ENCODE results near the gene DHRSX. TPM values are rescaled to one million over a fixed set of nuclear protein-coding genes. Genes with fewer than 3 reads are reported as not detected.
"Not testable (repeated sequence)": the region's sequence is repeated elsewhere in the genome, so short reads cannot be mapped to it uniquely, and the experiment has no call there.

The DHRSX gene
- polyA plus RNA-seq, 12 donors = 10.4 to 31.5 (median 12.3) TPM; not detected in 1

GRCh38 chrX:2477313-2477712, 23.5 kb downstream of the DHRSX start:
- not testable (repeated sequence) for DNase-seq

DNA sequence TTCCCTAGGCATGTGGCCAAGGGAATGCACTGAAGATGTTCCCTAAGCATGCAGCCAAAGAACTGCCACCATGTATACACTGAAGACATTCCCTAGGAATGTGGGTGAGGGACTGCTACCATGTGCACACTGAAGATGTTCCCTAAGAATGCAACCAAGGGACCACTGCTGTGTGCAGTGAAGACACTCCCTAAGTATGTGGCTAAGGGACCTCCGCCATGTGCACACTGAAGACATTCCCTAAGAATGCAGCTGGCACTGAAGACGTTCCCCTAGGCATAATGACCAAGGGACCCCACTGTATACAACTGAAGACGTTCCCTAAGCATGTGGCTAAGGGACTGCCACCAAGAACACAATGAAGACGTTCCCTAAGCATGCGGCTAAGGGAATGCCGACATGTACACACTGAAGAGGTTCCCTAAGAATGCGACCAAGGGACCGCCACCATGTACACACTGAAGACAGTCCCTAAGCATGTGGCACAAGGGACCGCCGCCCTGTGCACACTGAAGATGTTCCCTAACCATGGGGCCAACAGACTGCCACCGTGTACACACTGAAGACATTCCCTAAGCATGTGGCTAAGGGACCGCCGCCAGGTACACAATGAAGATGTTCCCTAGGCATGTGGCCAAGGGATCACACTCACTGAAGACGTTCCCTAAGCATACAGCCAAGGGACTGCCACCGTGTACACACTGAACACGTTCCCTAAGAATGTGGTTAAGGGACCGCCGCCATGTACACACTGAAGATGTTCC, 25.6 kb downstream of the DHRSX start:
- DNase-seq = no peak

- no peak for DNase-seq
These were observed 26.4 kb downstream of the DHRSX start for GRCh38 chrX:2474280-2474962.

- DNase-seq = not testable (repeated sequence)
These were observed 27.7 kb downstream of the DHRSX start for GRCh38 chrX:2473064-2473463.

- DNase-seq = no peak
These were observed 29.1 kb downstream of the DHRSX start for GRCh38 chrX:2471641-2472040.

DNA sequence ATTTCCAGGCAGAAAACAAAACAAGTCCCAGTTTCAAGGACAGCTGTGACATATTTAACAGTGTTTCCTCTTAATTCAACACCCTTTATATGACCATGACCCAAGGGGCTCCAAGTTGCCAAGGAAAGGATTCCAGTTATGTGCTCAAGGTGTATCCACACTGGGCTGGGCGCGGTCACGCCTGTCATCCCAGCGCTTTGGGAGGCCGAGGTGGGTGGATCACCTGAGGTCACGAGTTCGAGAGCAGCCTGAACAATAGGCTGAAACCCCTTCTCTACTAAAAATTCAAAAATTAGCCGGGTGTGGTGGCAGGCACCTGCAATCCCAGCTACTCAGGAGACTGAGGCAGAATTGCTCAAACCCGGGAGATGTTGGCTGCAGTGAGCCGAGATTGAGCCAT, 29.6 kb downstream of the DHRSX start:
- not testable (repeated sequence) for DNase-seq

DNA sequence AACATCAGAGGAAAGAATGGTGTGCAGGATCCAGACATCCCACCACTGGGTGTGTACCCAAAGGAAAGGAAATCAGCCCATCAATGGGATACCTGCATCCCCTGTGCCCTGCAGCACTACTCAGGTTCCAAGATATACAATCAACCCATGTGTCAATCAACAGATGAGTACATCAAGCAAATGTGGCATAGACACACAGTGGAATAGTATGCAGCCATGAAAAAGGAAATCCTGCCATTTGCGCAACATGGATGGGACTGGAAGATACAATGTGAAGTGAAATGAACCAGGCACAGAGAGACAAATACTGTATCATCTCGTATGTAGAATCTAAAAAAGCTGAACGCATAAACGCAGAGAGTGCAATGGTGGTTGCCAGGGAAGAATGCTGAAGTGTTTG, 30.9 kb downstream of the DHRSX start:
- not testable (repeated sequence) for DNase-seq

DNA sequence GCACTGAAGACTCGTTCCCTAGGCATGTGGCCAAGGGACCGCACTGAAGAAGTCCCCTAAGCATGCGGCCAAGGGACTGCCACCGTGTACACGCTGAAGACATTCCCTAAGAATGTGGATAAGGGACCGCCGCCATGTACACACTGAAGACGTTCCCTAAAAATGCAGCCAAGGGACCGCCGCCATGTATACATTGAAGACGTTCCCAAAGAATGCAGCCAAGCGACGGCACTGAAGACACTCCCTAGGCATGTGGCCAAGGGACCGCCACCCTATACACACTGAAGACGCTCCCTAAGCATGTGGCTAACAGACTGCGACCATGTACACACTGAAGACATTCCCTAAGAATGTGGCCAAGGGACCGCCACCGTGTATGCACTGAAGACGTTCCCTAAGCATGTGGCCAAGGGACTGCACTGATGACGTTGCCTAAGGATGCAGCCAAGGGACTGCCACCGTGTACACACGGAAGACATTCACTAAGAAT, 31.5 kb downstream of the DHRSX start:
- no peak for DNase-seq

DNA sequence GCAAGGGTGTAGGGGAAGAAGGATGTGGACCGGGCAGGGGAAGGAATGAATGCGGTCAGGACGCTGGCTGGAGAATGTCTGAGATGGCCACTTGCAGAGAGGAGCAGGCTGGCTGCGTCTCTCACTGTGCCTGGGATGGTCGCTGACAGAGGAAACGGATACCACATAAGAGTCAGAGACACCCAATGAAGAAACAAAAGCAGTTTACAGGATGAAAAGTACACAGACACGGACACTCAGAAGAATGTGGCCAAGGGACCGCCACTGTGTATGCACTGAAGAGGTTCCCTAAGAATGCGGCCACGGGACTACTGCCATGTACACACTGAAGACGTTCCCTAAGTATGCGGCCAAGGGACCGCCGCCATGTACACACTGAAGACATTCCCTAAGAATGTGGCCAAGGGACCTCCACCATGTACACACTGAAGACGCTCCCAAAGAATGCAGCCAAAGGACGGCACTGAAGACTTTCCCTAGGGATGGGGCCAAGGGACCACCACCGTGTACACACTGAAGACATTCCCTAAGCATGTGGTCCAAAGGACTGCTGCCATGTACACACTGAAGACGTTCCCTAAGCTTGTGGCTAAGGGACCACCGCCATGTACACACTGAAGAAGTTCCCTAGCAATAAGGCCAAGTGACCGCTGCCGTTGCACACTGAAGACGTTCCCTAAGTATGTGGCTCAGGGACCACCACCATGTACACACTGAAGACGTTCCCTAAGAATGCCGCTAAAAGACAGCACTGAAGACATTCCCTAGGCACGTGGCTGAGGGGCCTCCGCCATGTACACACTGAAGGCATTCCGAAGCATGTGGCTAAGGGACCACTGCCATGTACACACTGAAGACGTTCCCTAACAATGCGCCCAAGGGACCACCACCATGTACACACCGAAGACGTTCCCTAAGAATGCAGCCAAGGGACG, 32.2 kb downstream of the DHRSX start:
- no peak for DNase-seq

- no peak for DNase-seq
These were observed 33.7 kb downstream of the DHRSX start for GRCh38 chrX:2466876-2467656.

- no peak for DNase-seq
These were observed 36.1 kb downstream of the DHRSX start for GRCh38 chrX:2464677-2465166.

- no peak for DNase-seq
These were observed 36.7 kb downstream of the DHRSX start for GRCh38 chrX:2463973-2464676.

- DNase-seq = not testable (repeated sequence)
These were observed 37.3 kb downstream of the DHRSX start for GRCh38 chrX:2463481-2463880.

- DNase-seq = no peak
These were observed 38.0 kb downstream of the DHRSX start for GRCh38 chrX:2462780-2463179.

DNA sequence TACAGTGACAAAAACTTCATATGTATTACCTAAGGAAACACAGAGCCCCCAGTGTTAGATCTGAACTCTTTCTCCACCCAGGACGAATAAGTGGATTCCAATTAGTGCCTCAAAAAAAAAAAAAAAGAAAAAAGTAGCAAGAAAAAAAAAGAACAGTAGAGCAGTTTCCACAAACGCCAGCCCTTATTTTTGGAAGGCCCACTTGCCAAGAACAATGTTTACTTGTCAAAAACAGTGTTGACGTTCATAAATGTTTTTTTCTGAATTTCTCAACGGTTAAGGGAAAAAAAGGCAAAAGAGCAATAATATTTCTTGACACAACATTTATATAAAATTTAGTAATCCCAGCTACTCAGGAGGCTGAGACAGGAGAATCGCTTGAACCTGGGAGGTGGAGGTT, 38.7 kb downstream of the DHRSX start:
- no peak for DNase-seq

GRCh38 chrX:2461711-2462016, 39.1 kb downstream of the DHRSX start:
- no peak for DNase-seq

GRCh38 chrX:2460821-2461710, 39.7 kb downstream of the DHRSX start:
- DNase-seq = not testable (repeated sequence)

DNA sequence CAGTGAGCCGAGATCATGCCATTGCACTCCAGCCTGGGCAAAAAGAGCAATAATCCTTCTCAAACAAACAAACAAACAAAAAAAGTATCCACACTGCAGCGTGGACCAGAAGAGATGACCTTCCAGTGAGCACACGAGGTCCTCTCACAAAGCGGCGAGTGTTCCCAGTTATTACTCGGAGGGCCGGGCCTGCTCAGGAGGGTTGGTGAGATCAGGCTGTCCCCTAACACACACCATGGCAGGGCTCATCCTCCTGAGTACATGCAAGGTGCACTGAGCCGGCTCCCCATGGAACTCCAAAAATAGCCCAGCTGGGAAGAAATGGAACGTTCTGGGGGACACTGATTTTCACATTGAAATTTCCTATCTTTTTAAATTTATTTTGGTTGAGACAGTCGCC, 40.7 kb downstream of the DHRSX start:
- not testable (repeated sequence) for DNase-seq

DNA sequence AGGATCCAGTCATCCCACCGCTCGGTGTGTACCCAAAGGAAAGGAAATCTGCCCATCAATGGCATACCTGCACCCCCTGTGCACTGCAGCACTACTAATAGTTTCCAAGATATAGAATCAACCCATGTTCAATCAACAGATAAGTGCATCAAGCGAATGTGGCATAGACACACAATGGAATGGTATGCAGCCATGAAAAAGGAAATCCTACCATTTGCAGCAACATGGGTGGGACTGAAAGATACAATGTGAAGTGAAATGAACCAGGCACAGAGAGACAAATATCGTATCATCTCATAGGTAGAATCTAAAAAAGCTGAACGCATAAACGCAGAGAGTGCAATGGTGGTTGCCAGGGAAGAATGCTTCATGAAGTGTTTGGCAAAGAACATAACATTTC, 42.5 kb downstream of the DHRSX start:
- DNase-seq = no peak
